Lower leg skin (tissue), 3 donors: ENCODE results near the gene ACAD10.

ENCODE experiments used
- CTCF ChIP-seq, 3 donors: fragments of 450-650 bp; IDR thresholded peaks; one replicate each; pipeline ENCODE4 v1.5.1; 2016; ENCODE audit warnings: antibody characterized with exemption in 3 of 3, mild to moderate bottlenecking in 3 of 3, moderate library complexity in 2 of 3
- POLR2A ChIP-seq, 2 donors: fragments of 450-650 bp; IDR thresholded peaks; one replicate each; pipeline ENCODE4 v1.6.1; 2016 to 2017; ENCODE audit warnings: antibody characterized with exemption in 2 of 2, mild to moderate bottlenecking in 1 of 2, moderate library complexity in 1 of 2

GRCh38 chr12:111756681-111757080, 70.8 kb downstream of the ACAD10 start:
- TF ChIP-seq CTCF (IDR thresholded peaks at IDR 0.05) (no peak), POLR2A (IDR thresholded peaks at IDR 0.05) (no peak)
